ENCODE data around the gene BHLHE23.

GRCh38 chr20:62957136-62958117, 49.3 kb downstream of the BHLHE23 start:
- TF ChIP-seq CTCF (IDR thresholded peaks at IDR 0.05), result no peak
- no peak for TF ChIP-seq POLR2A (IDR thresholded peaks at IDR 0.05; ENCODE audit: low read depth)
- no peak for TF ChIP-seq POLR2AphosphoS5 (IDR thresholded peaks at IDR 0.05)
- TF ChIP-seq EP300 (IDR thresholded peaks at IDR 0.05), result no peak
